Left renal cortex interstitium (tissue), 4 donors: Measurements from ENCODE around the gene LRRC53. TPM values are rescaled to one million over a fixed set of nuclear protein-coding genes. Genes with fewer than 3 reads are reported as not detected.
A peak's percentile ranks its signal among the peaks of the same experiment; 100 is the strongest.

ENCODE experiments used
- DNase-seq, 4 donors: peaks; one replicate each; pipeline ENCODE4 v3.0.0-alpha.2; 2013; ENCODE audit warnings: low read depth in 4 of 4, low spot score in 2 of 4, missing footprints in 1 of 4
- polyA plus RNA-seq, 4 donors: library from polyadenylated mRNA; unstranded; fragments of 120-200 nt; gene quantifications; one replicate each; pipeline ENCODE4 v1.2.1, GENCODE V29; 2013; ENCODE audit not compliant: insufficient read length in 4 of 4

LRRC53 gene
- polyA plus RNA-seq, 4 donors = not detected

GRCh38 chr1:74502432-74502831, 10.0 kb downstream of the LRRC53 start:
- DNase-seq = peak; percentile 36 to 70 (median 42)

- no peak for DNase-seq
Observed at GRCh38 chr1:74498901-74499300, 13.5 kb downstream of the LRRC53 start.

- no peak for DNase-seq
Observed at GRCh38 chr1:74496669-74497068, 15.7 kb downstream of the LRRC53 start.

GRCh38 chr1:74486036-74486435, 26.4 kb downstream of the LRRC53 start:
- no peak for DNase-seq

GRCh38 chr1:74485622-74486021, 26.8 kb downstream of the LRRC53 start:
- no peak for DNase-seq

- DNase-seq = no peak
Observed at GRCh38 chr1:74481607-74482006, 30.8 kb downstream of the LRRC53 start.

- DNase-seq = no peak
Observed at GRCh38 chr1:74480068-74480467, 32.3 kb downstream of the LRRC53 start.

- DNase-seq = no peak
Observed at GRCh38 chr1:74478979-74479378, 33.4 kb downstream of the LRRC53 start.

- no peak for DNase-seq
Observed at GRCh38 chr1:74474585-74474984, 37.8 kb downstream of the LRRC53 start.

GRCh38 chr1:74471470-74471869, 40.9 kb downstream of the LRRC53 start:
- DNase-seq = no peak

- no peak for DNase-seq
Observed at GRCh38 chr1:74470936-74471335, 41.5 kb downstream of the LRRC53 start.

GRCh38 chr1:74470251-74470650, 42.2 kb downstream of the LRRC53 start:
- DNase-seq = no peak

- peak in 1 of 4 donors; percentile 50 for DNase-seq
Observed at GRCh38 chr1:74468982-74469603, 43.3 kb downstream of the LRRC53 start.

- no peak for DNase-seq
Observed at GRCh38 chr1:74467786-74468377, 44.5 kb downstream of the LRRC53 start.

- no peak for DNase-seq
Observed at GRCh38 chr1:74465193-74465681, 47.2 kb downstream of the LRRC53 start.

GRCh38 chr1:74464037-74464436, 48.4 kb downstream of the LRRC53 start:
- DNase-seq = no peak

GRCh38 chr1:74463333-74463988, 49.0 kb downstream of the LRRC53 start:
- no peak for DNase-seq

GRCh38 chr1:74457253-74457652, 55.2 kb downstream of the LRRC53 start:
- no peak for DNase-seq

- DNase-seq = no peak
Observed at GRCh38 chr1:74455390-74455789, 57.0 kb downstream of the LRRC53 start.

GRCh38 chr1:74453277-74453676, 59.1 kb downstream of the LRRC53 start:
- no peak for DNase-seq

GRCh38 chr1:74452035-74452434, 60.4 kb downstream of the LRRC53 start:
- no peak for DNase-seq

GRCh38 chr1:74437035-74437434, 75.4 kb downstream of the LRRC53 start:
- DNase-seq = no peak
